ENCODE measurements around the gene CLPTM1.

DNA sequence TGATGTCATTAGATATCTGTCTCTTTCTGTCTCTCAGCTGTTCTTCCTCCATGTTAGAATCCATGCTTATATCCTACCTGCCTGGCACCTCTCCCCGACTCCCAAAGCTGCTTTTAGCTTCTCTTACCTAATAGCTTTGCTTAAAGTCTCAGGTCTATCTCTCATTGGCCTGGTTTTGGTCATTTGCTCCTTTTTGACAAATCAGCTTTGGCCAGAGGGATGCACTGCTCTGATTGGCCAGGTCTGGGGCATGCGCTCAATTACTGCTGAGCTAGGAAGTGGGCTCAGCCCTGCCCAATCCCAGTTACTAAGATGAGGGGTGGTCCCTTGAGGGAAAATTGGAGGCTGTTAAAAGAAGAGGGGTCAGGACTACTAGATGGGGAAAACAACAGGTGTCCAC, 72.2 kb downstream of the CLPTM1 start:
- TF ChIP-seq POLR2A (IDR thresholded peaks at IDR 0.05) (no peak), CTCF (IDR thresholded peaks at IDR 0.05) (no peak), POLR2AphosphoS5 (IDR thresholded peaks at IDR 0.05) (no peak)

Data from suprapubic skin (tissue), 4 donors.